ENCODE data around the gene NDUFB3.
A peak's percentile ranks its signal among the peaks of the same experiment; 100 is the strongest.
"Not testable (repeated sequence)": the region's sequence is repeated elsewhere in the genome, so short reads cannot be mapped to it uniquely, and the experiment has no call there.

Gene NDUFB3

GRCh38 chr2:201071479-201072200 is at the start of gene NDUFB3, which contains the start of gene HYCC2:
NDUFB3 (plus strand) TSS chr2:201072001; CDS start chr2:201078883, 6,882 bp downstream.
HYCC2 (minus strand) TSS chr2:201071671; CDS start chr2:201024009, 47,662 bp downstream.
- peak; percentile 98 for DNase-seq (ENCODE audit: low spot score)

- no peak for DNase-seq (ENCODE audit: low spot score)
Measured at GRCh38 chr2:201024518-201024917, 47.3 kb upstream of the NDUFB3 start.

GRCh38 chr2:201034355-201034754 is 37.4 kb upstream of the NDUFB3 start:
- not testable (repeated sequence) for DNase-seq (ENCODE audit: low spot score)

DNA sequence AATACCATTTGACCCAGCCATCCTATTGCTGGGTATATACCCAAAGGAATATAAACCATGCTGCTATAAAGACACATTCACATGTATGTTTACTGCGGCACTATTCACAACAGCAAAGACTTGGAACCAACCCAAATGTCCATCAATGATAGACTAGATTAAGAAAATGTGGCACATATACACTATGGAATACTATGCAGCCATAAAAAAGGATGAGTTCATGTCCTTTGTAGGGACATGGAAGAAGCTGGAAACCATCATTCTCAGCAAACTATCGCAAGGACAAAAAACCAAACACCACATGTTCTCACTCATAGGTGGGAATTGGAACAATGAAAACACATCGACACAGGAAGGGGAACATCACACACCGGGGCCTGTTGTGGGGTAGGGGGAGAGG is 33.4 kb upstream of the NDUFB3 start:
- DNase-seq (ENCODE audit: low spot score), result not testable (repeated sequence)

DNA sequence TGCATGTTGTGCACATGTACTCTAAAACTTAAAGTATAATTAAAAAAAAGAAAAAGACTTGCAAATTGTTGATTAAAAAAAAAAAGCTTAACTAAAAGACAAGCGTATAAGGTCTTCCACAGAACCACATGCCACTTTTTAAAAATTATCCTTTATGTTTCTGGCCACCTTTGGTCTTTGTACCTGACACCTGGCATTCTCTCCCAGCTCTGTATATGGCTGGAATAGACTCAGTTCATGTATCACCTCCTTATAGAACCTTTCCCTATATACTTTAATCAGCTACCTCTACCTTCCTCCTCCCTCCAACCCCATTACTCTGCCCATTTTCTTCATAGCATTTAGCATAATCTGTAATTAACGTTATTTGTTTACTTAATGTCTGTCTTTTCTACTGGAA is 32.9 kb upstream of the NDUFB3 start:
- no peak for DNase-seq (ENCODE audit: low spot score)

DNA sequence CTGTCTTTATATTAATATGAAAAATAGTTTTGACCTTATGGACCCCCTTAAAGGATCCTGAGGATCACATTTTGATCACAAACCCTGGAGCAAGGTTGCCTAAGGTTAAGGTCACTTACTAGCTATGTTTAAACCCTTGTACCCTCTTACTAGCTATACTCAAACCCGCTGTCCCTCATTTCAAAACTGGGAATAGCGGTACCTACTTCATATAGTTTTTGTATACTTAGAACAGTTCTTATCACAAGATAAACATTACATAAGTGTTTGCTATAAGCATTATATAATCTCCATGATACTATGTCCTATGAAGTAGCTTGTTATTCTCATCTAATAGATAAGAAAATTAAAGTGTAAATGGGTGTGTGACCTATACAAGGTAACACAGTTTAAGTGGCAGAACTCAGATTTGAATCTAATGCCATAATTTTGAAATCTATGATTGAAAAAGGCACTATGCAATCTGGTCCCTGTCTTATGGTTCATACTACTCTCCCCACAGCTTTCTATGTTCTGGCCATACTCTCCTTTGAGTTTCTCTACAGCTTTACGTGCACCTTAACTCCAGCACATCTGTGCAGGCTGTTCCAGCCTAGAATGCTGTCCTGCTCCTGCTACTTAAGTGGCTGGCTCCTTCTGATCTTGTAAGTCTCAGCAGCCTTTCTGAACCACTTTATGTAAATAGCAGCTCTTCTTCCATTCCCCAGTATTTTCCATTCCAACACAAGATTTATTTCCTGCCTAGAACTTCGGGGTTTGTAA is 30.8 kb upstream of the NDUFB3 start:
- DNase-seq (ENCODE audit: low spot score), result no peak

GRCh38 chr2:201042451-201042850 is 29.4 kb upstream of the NDUFB3 start:
- not testable (repeated sequence) for DNase-seq (ENCODE audit: low spot score)

GRCh38 chr2:201043050-201043449 is 28.8 kb upstream of the NDUFB3 start:
- DNase-seq (ENCODE audit: low spot score), result not testable (repeated sequence)

GRCh38 chr2:201046881-201047280 is 24.9 kb upstream of the NDUFB3 start:
- DNase-seq (ENCODE audit: low spot score), result no peak

GRCh38 chr2:201049455-201049854 is 22.3 kb upstream of the NDUFB3 start:
- no peak for DNase-seq (ENCODE audit: low spot score)

DNA sequence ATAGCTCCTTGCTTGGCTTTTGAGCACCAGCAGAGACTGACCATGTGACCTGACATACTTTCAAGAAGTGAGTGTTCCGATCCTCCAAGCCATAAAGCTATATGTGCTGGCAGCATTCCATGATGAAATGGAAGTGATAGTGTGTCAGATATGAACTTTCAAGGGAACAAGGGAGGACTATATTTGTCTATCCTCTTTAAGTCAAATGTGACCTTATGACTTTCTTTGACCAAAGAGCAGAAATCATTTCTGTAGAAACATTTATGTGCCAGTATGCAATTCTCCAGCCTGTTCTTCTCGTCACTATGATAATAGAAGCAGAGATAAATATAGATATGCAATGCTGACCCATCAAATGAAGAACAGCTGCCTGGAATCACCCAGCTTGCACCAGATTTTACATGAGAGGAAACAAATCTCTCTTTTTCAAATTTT is 14.7 kb upstream of the NDUFB3 start:
- DNase-seq (ENCODE audit: low spot score), result peak; percentile 56

GRCh38 chr2:201057715-201058248 is 14.0 kb upstream of the NDUFB3 start:
- DNase-seq (ENCODE audit: low spot score), result no peak

- no peak for DNase-seq (ENCODE audit: low spot score)
Measured at GRCh38 chr2:201058914-201059313, 12.9 kb upstream of the NDUFB3 start.

DNA sequence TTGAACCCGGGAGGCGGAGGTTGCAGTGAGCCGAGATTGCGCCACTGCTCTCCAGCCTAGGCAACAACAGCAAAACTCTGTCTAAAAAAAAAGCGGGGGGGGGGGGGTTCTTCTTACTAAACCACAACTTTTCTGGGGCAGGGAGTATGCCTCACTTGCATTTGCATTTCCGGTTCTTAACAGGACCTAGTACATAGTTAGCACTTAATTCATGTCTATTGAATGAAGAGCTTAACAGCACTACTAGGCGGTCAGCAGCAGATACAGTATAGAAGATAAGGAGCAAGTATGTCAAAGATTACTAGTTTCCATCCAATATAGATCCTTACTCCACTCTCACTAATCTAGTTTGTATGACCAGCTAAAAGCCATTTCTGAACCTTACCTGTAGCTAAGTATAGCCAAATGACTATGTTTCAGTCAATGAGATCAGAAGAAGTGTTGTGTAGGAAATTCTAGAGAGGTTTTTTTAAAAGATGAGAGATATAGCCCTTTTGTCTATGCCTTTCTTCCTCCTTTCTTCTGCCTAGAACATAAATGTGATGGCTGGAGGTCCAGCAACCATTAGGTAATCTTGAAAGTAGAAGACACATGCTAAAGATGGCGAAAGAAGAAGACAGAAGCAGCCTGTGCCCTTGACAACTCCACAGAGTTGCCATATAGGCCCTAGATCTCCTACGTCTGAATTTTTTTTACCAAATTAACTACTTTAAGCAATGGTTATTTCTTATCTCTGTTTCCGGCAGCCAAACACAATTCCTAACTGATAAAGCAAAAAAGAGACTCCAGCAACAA is 11.6 kb upstream of the NDUFB3 start:
- DNase-seq (ENCODE audit: low spot score), result no peak

- DNase-seq (ENCODE audit: low spot score), result not testable (repeated sequence)
Measured at GRCh38 chr2:201063516-201063915, 8.3 kb upstream of the NDUFB3 start.

DNA sequence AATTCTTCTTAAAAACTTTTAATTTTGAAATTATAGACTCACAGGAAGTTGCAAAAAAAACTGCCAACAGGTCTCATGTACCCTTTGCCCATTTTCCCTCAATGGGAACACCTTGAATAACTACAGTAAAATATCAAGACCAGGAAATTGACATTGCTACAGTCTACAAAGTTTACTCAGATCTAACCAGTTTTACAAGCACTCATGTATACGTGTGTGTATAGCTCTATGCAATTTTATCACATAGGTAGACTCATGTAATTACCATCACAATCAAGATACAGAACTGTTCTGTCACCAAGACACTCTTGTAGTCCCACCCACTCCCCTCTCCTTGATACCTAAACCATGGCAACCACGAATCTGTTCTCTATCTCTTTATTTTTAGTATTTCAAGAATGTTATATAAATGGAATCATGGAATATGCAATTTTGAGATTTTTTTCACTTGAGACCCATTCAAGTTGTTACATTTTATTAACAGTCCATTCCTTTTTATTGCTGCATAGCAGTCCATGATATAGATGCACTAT is 6.9 kb upstream of the NDUFB3 start:
- DNase-seq (ENCODE audit: low spot score), result no peak

DNA sequence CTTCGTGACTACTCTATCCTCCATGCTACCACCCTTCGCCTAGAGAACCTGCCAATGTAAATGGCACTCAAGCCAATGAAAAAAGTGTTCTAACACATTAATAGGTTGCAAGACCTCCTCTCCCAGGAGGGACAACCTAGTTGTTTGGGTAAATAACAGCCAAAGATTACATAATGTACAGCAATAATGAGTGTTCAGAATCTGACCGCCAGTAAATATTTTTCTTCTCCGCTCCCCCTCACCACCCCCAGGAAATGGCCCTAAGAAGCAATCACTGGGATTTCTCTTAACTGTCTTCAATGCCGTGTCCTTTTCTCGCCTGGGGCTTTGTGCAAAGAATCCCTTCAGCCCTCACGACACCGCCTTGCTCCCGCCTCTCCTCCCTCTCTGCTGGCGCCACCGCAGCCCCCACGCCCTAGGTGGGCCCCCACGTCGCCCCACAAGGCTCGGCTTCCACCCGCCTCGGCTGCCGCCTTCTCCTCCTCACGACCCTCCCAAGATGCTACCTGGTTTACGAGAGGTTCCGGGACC is 788 bp upstream of the NDUFB3 start:
- DNase-seq (ENCODE audit: low spot score), result peak; percentile 34

DNA sequence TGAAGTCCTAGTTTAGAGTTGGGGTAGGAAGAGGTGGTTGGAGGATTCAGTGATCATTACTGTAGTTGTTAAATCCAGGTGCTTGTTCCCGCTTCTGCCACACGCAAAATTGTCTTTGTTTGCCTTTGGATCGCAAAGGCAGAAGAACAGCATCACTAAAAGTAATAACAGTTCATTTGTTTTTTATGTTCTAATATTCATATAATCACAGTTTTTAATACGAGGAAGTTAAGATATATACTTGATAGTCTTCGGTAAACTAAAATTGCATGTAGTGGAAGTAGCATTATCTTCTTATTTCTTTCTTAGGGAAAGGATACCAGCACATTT is 365 bp downstream of the NDUFB3 start:
- peak; percentile 17 for DNase-seq (ENCODE audit: low spot score)

DNA sequence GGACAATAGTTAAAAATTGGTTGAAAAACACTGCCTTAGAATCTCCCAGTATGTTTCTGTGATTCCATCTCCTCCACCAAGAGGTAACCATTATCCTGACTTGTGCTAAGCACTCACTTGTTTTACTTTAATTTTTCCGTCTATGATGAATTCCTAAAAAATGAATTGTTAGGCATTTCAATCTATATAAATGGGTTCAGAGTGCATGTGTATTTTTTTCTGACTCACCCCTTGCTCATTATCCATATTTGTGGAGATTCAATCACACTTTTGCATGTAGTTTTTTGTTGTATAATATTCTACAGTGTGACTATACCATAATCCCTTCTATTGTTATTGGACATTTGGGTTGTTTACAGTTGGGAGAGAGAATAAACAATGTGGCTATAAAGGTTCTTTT is 1.3 kb downstream of the NDUFB3 start:
- DNase-seq (ENCODE audit: low spot score), result no peak

DNA sequence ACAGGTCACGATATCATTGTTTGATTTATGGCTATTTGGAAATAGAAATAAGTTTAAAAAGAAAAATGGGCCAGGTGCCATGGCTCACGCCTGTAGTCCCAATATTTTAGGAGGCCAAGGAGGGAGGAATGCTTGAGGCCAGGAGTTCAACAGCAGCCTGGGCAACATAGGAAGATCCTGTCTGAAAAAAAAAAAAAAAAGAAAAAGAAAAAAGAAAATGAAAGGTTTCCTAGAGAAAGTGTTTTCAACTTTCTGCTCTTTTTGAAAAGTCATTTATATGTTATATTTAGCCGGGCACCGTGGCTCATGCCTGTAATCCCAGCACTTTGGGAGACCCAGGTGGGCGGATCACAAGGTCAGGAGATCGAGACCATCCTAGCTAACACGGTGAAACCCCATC is 3.2 kb downstream of the NDUFB3 start:
- DNase-seq (ENCODE audit: low spot score), result no peak

GRCh38 chr2:201084863-201085262 is 13.1 kb downstream of the NDUFB3 start:
- no peak for DNase-seq (ENCODE audit: low spot score)

DNA sequence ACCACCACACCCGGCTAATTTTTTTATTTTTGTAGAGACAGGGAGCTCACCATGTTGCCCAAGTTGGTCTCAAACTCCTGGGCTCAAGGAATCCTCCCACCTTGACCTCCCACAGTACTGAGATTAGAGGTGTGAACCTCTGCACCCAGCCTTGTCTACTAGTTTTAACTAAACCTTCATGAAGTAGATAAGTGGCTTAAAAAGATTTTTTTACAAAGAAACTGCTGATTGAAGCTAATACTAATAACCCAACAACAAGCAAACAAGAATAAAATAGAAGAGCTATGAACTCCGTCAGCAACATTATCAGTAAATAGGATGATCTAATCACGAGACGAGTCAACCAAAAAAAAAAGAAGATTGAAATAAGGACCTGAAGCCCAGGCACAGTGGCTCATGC is 18.8 kb downstream of the NDUFB3 start:
- no peak for DNase-seq (ENCODE audit: low spot score)
